GM21619 (cell line): Measurements from ENCODE around the gene MIX23.

Experiments
- ATAC-seq: cut with Tn5 transposase; IDR thresholded peaks from one replicate; pipeline ENCODE4 v1.9.1; 2021; ENCODE audit not compliant: unreplicated experiment

Gene MIX23

GRCh38 chr3:122353215-122353614 lies 29.8 kb downstream of the MIX23 start:
- ATAC-seq, result no peak

- no peak for ATAC-seq
Measured at GRCh38 chr3:122351612-122352011, 31.4 kb downstream of the MIX23 start.

DNA sequence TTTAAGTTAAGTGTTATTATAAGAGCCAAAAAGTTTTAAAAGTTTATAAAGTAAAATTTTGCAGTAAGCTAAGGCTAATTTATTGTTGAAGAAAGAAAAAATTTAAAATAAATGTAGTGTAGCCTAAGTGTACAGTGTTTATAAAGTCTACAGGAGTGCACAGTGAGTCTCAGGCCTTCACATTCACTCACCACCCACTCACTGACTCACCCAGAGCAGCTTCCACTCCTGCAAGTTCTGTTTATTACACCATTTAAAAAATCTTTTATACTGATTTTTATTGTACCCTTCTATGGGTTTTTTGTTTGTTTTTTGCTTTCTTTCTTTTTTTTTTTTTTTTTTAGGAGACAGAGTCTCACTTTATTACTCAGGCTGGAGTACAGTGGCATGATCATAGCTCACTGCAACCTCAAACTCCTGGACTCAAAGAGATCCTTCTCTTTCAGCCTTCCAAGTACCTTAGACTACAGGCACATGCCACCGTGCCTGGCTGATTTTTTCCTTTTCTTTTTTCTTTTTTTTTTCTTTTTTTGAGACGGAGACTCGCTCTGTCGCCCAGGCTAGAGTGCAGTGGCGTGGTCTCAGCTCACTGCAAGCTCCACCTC lies 32.1 kb downstream of the MIX23 start:
- no peak for ATAC-seq

- ATAC-seq, result no peak
Measured at GRCh38 chr3:122349171-122349570, 33.9 kb downstream of the MIX23 start.

DNA sequence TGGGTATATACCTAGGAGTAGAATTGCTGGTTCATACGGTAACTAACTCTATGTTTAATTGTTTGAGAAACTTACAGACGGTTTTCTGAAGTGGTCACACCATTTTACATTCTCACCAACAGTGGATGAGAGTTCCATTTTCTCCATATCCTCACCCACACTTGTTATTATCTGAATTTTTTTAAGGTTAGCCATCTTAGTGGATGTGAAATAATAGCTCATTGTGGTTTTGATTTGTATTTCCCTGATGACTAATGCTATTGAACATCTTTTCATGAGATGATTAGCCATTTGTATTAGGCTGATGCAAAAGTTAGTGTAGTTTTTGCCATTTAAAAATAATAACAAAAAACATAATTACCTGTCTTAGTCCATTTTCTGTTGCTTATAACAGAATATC lies 39.4 kb downstream of the MIX23 start:
- ATAC-seq, result no peak

DNA sequence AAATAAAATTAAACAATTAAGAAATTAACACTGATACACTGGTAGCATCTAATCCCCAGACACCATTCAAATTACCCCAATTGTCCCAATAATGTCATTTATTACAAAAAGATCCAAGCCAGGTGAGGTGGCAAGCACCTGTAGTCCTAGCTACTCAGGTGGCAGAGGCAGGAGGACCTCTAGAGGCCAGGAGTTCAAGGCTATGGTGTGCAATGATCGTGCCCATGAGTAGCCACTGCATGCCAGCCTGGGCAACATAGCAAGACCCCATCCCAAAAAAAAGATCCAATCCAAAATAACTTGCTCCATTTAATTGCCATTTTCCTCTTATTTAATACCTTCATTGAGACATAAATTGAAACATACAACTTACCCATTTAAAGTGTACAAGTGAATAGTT lies 40.2 kb downstream of the MIX23 start:
- ATAC-seq, result no peak

- no peak for ATAC-seq
Measured at GRCh38 chr3:122332551-122332950, 50.5 kb downstream of the MIX23 start.

GRCh38 chr3:122331886-122332285 lies 51.1 kb downstream of the MIX23 start:
- no peak for ATAC-seq

- no peak for ATAC-seq
Measured at GRCh38 chr3:122325769-122326168, 57.3 kb downstream of the MIX23 start.

- no peak for ATAC-seq
Measured at GRCh38 chr3:122324871-122325323, 58.1 kb downstream of the MIX23 start, which contains the start of gene CSTA. TSS of gene CSTA (plus strand) at chr3:122325248. CDS start at chr3:122325293, 45 bp downstream.

GRCh38 chr3:122322095-122323075 lies 60.6 kb downstream of the MIX23 start:
- ATAC-seq, result no peak

DNA sequence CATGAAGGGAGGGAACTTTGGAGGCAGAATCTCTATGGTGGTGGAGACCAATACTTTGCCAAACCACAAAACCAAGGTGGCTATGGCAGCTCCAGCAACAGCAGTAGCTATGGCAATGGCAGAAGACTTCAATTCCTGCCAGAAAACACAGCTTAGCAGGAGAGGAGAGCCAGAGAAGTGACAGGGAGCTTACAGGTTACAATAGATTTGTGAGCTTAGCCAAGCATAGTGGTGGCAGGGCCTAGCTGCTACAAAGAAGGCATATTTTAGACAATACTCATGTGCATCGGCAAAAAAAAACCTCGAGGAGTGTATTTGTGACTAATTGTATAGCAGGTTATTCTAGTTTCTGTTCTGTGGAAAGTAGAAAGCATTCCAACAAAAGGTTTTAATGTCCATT lies 64.4 kb downstream of the MIX23 start:
- no peak for ATAC-seq

DNA sequence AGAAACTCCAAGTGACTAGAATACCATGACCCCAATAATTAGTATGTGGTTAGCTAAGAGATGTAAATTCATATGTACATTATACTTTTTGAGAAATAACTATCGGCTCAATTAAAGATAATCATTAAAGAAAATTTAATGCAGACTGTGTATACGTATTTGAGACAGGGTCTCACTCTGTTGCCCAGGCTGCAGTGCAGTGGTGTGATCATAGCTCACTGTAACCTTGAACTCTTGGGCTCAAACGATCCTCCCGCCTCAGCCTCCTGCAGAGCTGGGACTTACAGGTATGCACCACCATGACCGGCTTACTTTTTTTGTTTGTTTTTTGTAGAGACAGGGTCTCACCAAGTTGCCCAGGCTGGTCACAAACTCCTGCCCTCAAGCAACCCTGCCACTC lies 66.7 kb downstream of the MIX23 start:
- no peak for ATAC-seq

DNA sequence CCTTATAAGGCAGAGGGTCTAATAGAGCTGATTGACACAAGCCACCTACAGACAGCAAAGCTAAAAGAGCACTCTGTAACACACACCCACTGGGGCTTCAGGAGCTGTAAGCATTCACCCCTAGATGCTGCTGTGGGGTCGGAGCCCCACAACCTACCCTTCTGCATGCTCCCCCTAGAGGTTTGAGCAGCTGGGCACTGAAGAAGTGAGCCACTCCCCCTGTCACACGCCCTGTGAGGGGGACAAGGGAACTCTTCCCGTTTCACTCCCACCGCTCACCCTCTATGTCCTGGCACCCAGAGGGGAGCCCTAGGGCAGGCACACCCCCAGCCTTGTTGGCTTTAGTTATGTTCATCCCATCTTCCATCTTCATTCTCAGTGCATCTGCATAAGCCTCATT lies 67.4 kb downstream of the MIX23 start:
- ATAC-seq, result no peak

GRCh38 chr3:122314228-122314876 lies 68.7 kb downstream of the MIX23 start:
- ATAC-seq, result no peak

- ATAC-seq, result no peak
Measured at GRCh38 chr3:122313281-122313680, 69.8 kb downstream of the MIX23 start.

- ATAC-seq, result no peak
Measured at GRCh38 chr3:122312826-122313225, 70.2 kb downstream of the MIX23 start.

- no peak for ATAC-seq
Measured at GRCh38 chr3:122310361-122310760, 72.7 kb downstream of the MIX23 start.
